Upper lobe of right lung (tissue), 1 donor: Measurements from ENCODE around the gene ZFYVE16. TPM values are rescaled to one million over a fixed set of nuclear protein-coding genes. Genes with fewer than 3 reads are reported as not detected.

ENCODE experiments used
- ATAC-seq: fragments of 200-7000 bp; cut with Tn5 transposase; one replicate; pipeline ENCODE4 v1.9.1; 2020; ENCODE audit warnings: mild to moderate bottlenecking, moderate library complexity
- DNase-seq: peaks from one replicate; pipeline ENCODE4 v3.0.0-alpha.2; 2020
- H3K27ac ChIP-seq: fragments of 200-600 bp; one replicate; pipeline ENCODE4 v1.8.0; 2022
- H3K27me3 ChIP-seq: fragments of 200-600 bp; one replicate; pipeline ENCODE4 v1.8.0; 2022; ENCODE audit warnings: mild to moderate bottlenecking
- H3K36me3 ChIP-seq: fragments of 200-600 bp; one replicate; pipeline ENCODE4 v1.8.0; 2022
- H3K4me1 ChIP-seq: fragments of 200-600 bp; one replicate; pipeline ENCODE4 v1.8.0; 2022
- H3K4me3 ChIP-seq: fragments of 200-600 bp; one replicate; pipeline ENCODE4 v1.8.0; 2022; ENCODE audit warnings: mild to moderate bottlenecking
- H3K9me3 ChIP-seq: fragments of 200-600 bp; one replicate; pipeline ENCODE4 v1.8.0; 2022
- CTCF ChIP-seq: fragments of 200-600 bp; IDR thresholded peaks from one replicate; pipeline ENCODE4 v1.8.0; 2022; ENCODE audit warnings: antibody characterized with exemption
- intact Hi-C: fragments of 100-400 bp; cut with DNase I; formaldehyde crosslinking; loops from one replicate; pipeline ENCODE4 v1.11.0; 2022
- total RNA-seq: library from RNA; stranded (reverse); fragmentation: NEBNext Ultra II Directional; extraction: Animal tissue kit (Norgen Biotek cat#: 25700); gene quantifications from one replicate; pipeline ENCODE4 v1.2.1, GENCODE V29; 2021
- donor health status: DM: no; HTN: yes; CAD: no; lungs with severe emphysema.

Gene ZFYVE16
- total RNA-seq, 1 donor from 2014 or later, result 60.6 TPM

GRCh38 chr5:80435476-80435875, 27.6 kb downstream of the ZFYVE16 start:
- no peak for ATAC-seq

DNA sequence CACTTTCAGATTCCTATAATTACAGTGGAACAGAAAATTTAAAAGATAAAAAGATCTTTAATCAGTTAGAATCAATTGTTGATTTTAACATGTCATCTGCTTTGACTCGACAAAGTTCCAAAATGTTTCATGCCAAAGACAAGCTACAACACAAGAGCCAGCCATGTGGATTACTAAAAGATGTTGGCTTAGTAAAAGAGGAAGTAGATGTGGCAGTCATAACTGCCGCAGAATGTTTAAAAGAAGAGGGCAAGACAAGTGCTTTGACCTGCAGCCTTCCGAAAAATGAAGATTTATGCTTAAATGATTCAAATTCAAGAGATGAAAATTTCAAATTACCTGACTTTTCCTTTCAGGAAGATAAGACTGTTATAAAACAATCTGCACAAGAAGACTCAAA, 29.5 kb downstream of the ZFYVE16 start:
- no peak overlapping the region for H3K27ac ChIP-seq
- H3K4me1 ChIP-seq, result no peaks in the 10 kb centered on the region
- ATAC-seq (no peak), DNase-seq (no peak)
- intact Hi-C loops, result no loop called here
- no peaks in the 10 kb centered on the region for H3K27me3 ChIP-seq
- no peaks in the 10 kb centered on the region for H3K9me3 ChIP-seq
- peaks cover 28% of the 10 kb centered on the region for H3K36me3 ChIP-seq
- TF ChIP-seq CTCF, result no peak
- no peak overlapping the region for H3K4me3 ChIP-seq

More at GRCh38 chr5:80435476-80435875, 27.6 kb downstream of the ZFYVE16 start:
- peaks cover 24% of the 10 kb centered on the region for H3K36me3 ChIP-seq
- H3K27ac ChIP-seq, result no peak overlapping the region
- intact Hi-C loops, result no loop called here
- no peak for DNase-seq
- H3K9me3 ChIP-seq, result no peaks in the 10 kb centered on the region
- no peaks in the 10 kb centered on the region for H3K27me3 ChIP-seq
- H3K4me1 ChIP-seq, result no peaks in the 10 kb centered on the region
- no peak for TF ChIP-seq CTCF
- H3K4me3 ChIP-seq, result no peak overlapping the region

DNA sequence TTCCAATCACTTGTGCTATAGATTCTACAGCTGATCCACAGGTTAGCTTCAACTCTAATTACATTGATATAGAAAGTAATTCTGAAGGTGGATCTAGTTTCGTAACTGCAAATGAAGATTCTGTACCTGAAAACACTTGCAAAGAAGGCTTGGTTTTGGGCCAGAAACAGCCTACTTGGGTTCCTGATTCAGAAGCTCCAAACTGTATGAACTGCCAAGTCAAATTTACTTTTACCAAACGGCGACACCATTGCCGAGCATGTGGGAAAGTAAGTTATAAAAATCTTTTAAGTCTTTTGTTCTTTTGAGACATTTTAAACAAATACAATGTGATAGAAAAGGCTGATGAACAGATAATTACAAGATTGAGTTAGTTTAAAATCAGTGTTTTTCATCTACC, 30.9 kb downstream of the ZFYVE16 start:
- H3K4me1 ChIP-seq, result no peaks in the 10 kb centered on the region
- no peak overlapping the region for H3K4me3 ChIP-seq
- DNase-seq, result no peak
- no peak overlapping the region for H3K27ac ChIP-seq
- H3K27me3 ChIP-seq, result no peaks in the 10 kb centered on the region
- intact Hi-C loops, result no loop called here
- peaks cover 43% of the 10 kb centered on the region for H3K36me3 ChIP-seq
- ATAC-seq, result no peak
- no peak for TF ChIP-seq CTCF
- no peaks in the 10 kb centered on the region for H3K9me3 ChIP-seq

DNA sequence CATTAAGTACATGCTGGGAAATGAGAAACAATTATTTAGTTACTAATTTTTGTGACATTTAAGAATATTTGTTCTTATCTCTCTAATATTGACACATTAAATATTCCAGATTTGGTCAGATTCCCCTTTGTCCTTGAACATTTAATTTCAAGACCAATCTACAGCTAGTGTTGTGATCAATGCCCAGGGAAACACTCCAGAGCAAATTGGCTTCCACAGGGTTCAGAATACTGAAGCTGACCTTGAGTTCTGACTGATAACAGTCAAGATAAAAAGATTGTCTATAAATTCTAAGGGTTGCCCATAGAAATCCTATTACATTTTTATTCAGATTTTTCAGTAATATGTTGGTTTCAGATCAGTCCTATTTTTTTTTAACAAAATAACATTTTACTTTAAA, 31.3 kb downstream of the ZFYVE16 start:
- no peak overlapping the region for H3K27ac ChIP-seq
- ATAC-seq, result no peak
- intact Hi-C loops, result no loop called here
- H3K27me3 ChIP-seq, result no peaks in the 10 kb centered on the region
- H3K9me3 ChIP-seq, result no peaks in the 10 kb centered on the region
- H3K4me3 ChIP-seq, result no peak overlapping the region
- no peaks in the 10 kb centered on the region for H3K4me1 ChIP-seq
- H3K36me3 ChIP-seq, result peaks cover 46% of the 10 kb centered on the region
- no peak for DNase-seq
- TF ChIP-seq CTCF, result no peak

DNA sequence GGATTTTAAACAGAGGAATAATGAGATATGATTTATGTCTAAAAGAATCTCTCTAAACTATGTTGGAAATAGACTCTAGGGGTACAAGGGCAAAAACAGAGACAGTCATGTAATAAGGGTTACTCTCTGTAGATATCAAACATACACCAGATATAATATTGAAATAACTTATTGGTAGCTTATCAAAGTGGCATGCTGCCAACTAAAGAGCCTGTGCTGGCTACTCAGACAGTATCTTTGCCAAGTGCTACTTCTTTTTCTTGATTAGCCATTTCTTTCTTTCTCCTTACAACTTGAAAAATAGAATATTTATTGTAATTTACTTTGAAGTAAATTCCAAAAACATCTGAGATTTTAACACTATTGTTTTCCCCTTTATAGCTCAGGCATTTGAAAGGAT, 34.9 kb downstream of the ZFYVE16 start:
- intact Hi-C loops, result no loop called here
- no peak for DNase-seq
- H3K9me3 ChIP-seq, result no peaks in the 10 kb centered on the region
- H3K4me1 ChIP-seq, result no peaks in the 10 kb centered on the region
- TF ChIP-seq CTCF, result no peak
- H3K36me3 ChIP-seq, result peaks cover 58% of the 10 kb centered on the region
- H3K27me3 ChIP-seq, result no peaks in the 10 kb centered on the region
- H3K27ac ChIP-seq, result no peak overlapping the region
- no peak overlapping the region for H3K4me3 ChIP-seq
- ATAC-seq, result no peak

- Histone ChIP-seq H3K36me3 (peaks cover 73% of the 10 kb centered on the region), H3K4me3 (no peak overlapping the region), H3K4me1 (no peaks in the 10 kb centered on the region), H3K27me3 (no peaks in the 10 kb centered on the region), H3K27ac (no peak overlapping the region), H3K9me3 (no peaks in the 10 kb centered on the region)
- ATAC-seq, result no peak
- DNase-seq, result no peak
- TF ChIP-seq CTCF, result no peak
- intact Hi-C loops, result no loop called here
These were observed 45.5 kb downstream of the ZFYVE16 start for GRCh38 chr5:80453366-80453765.
